Measurements from ENCODE around the gene SPIC. TPM values are rescaled to one million over a fixed set of nuclear protein-coding genes. Genes with fewer than 3 reads are reported as not detected.

SPIC gene
- total and polyA plus RNA-seq, 2 donors (not counting 1 experiment from before 2014, with no cell fraction given) = not detected

DNA sequence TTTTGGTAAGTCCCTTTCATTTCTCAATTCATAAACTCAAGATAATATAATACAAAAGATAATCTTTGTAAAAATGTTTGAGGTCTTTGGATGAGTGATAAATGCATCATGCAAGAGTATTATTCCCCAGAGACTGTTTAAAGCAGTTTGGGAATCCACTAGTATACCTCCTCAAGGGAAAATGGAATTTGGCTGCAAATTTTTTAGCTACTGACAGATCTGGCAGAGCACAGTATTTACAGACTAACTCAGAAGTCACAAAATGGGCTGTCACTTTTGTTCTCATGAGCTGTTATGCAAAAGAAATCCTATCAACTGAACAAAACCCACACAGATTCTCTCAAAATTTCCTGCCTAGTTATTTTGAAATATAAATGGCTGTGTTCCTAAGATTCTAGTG lies 9.9 kb downstream of the SPIC start:
- H2AFZ ChIP-seq (ENCODE audit: low read length) = no peak overlapping the region
- H3K36me3 ChIP-seq (ENCODE audit: control insufficient read depth, insufficient read depth, low read length) = no peaks in the 10 kb centered on the region
- no peaks in the 10 kb centered on the region for H3K9me3 ChIP-seq (ENCODE audit: control insufficient read depth, insufficient read depth, low read depth, low read length)
- peak in 1 of 2 donors; percentile 15 for DNase-seq (ENCODE audit: low read depth in 2 of 2)
- no peak overlapping the region for H3K9ac ChIP-seq (ENCODE audit: insufficient read depth, low read length)
- H3K27ac ChIP-seq (ENCODE audit: insufficient read depth, low read length) = no peak overlapping the region
- H3K4me2 ChIP-seq (ENCODE audit: extremely low read depth, insufficient read depth, low read length) = no peak overlapping the region
- H3K4me3 ChIP-seq (replicated peaks in 1 of 4; ENCODE audit: control extremely low read depth in 1 of 4, insufficient read depth in 1 of 4, low read depth in 3 of 4, low read length in 4 of 4) = no peak overlapping the region
- H3K4me1 ChIP-seq (ENCODE audit: control insufficient read depth, extremely low read depth, insufficient read depth, low read length) = no peaks in the 10 kb centered on the region
- no peaks in the 10 kb centered on the region for H3K27me3 ChIP-seq (ENCODE audit: control insufficient read depth, insufficient read depth, low read length)
- TF ChIP-seq, protein P1, sequence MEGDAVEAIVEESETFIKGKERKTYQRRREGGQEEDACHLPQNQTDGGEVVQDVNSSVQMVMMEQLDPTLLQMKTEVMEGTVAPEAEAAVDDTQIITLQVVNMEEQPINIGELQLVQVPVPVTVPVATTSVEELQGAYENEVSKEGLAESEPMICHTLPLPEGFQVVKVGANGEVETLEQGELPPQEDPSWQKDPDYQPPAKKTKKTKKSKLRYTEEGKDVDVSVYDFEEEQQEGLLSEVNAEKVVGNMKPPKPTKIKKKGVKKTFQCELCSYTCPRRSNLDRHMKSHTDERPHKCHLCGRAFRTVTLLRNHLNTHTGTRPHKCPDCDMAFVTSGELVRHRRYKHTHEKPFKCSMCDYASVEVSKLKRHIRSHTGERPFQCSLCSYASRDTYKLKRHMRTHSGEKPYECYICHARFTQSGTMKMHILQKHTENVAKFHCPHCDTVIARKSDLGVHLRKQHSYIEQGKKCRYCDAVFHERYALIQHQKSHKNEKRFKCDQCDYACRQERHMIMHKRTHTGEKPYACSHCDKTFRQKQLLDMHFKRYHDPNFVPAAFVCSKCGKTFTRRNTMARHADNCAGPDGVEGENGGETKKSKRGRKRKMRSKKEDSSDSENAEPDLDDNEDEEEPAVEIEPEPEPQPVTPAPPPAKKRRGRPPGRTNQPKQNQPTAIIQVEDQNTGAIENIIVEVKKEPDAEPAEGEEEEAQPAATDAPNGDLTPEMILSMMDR (conservative IDR thresholded peaks at IDR 0.05 in 1 of 2, IDR thresholded peaks at IDR 0.05 in 1 of 2; ENCODE audit: low read depth in 1 of 2, low read length in 2 of 2) = no peak
- no peak for TF ChIP-seq EZH2 (IDR thresholded peaks at IDR 0.05; ENCODE audit: low read length, missing control alignments)
- no peaks in the 10 kb centered on the region for H4K20me1 ChIP-seq (ENCODE audit: control insufficient read depth, extremely low read depth, insufficient read depth, low read length)
- H3K79me2 ChIP-seq (ENCODE audit: control insufficient read depth, insufficient read depth, low read length) = no peaks in the 10 kb centered on the region

DNA sequence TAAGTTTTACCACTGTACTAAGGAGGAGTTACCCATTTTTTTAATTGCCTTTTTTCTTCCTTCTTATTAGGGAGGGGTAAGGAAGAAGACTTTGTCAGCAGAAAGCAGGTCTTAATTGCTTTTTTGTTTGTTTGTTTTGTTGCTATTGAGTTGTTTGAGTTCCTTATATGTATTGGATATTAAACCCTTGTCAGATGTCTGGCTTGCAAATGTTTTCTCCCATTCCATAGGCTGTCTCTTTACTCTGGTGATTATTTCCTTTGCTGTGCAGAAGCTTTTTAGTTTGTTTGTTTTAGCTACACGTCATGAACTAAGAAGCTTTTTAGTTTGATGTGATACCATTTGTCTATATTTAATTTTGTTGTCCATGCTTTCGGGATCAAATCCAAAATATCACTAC lies 13.3 kb downstream of the SPIC start:
- H3K4me1 ChIP-seq (ENCODE audit: control insufficient read depth, extremely low read depth, insufficient read depth, low read length) = no peaks in the 10 kb centered on the region
- H3K27me3 ChIP-seq (ENCODE audit: control insufficient read depth, insufficient read depth, low read length) = no peaks in the 10 kb centered on the region
- no peaks in the 10 kb centered on the region for H3K36me3 ChIP-seq (ENCODE audit: control insufficient read depth, insufficient read depth, low read length)
- no peaks in the 10 kb centered on the region for H3K79me2 ChIP-seq (ENCODE audit: control insufficient read depth, insufficient read depth, low read length)
- no peaks in the 10 kb centered on the region for H4K20me1 ChIP-seq (ENCODE audit: control insufficient read depth, extremely low read depth, insufficient read depth, low read length)
- no peak overlapping the region for H3K4me3 ChIP-seq (replicated peaks in 1 of 4; ENCODE audit: control extremely low read depth in 1 of 4, insufficient read depth in 1 of 4, low read depth in 3 of 4, low read length in 4 of 4)
- TF ChIP-seq, protein P1 (conservative IDR thresholded peaks at IDR 0.05 in 1 of 2, IDR thresholded peaks at IDR 0.05 in 1 of 2; ENCODE audit: low read depth in 1 of 2, low read length in 2 of 2) = no peak
- no peak for TF ChIP-seq EZH2 (IDR thresholded peaks at IDR 0.05; ENCODE audit: low read length, missing control alignments)
- no peak for DNase-seq (ENCODE audit: low read depth in 2 of 2)
- H3K4me2 ChIP-seq (ENCODE audit: extremely low read depth, insufficient read depth, low read length) = no peak overlapping the region
- no peaks in the 10 kb centered on the region for H3K9me3 ChIP-seq (ENCODE audit: control insufficient read depth, insufficient read depth, low read depth, low read length)
- no peak overlapping the region for H3K9ac ChIP-seq (ENCODE audit: insufficient read depth, low read length)
- no peak overlapping the region for H3K27ac ChIP-seq (ENCODE audit: insufficient read depth, low read length)
- H2AFZ ChIP-seq (ENCODE audit: low read length) = no peak overlapping the region

DNA sequence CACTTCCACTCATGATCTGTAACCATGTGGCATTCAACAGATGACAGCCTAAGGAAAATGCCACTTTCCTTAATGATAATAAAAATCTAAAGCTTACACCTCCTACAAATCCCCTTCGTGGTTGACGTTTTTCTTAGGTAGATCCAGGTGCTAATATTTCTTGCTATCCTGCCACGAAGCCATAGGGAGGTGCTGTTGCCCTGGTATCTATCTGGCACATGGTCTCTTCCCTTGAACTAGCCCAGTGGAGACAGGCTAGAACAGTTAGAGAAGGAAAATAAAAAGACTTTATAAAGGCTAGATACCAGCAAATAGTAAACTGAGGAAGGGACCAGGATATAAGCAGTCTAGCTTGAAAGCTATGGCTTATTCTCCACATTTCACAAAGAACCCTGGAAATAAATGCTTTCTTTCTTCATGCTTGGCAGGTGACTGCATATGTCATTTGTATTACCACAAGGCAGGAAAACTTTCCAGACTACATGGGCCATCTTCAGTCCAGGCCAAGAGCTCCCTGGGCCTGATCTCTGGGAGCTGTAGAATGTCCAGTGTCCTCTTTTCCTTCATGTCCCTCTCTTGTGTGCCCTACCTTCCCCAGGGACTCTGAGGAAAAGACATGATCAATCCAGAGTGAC lies 15.3 kb downstream of the SPIC start:
- Histone ChIP-seq H3K4me1 (ENCODE audit: control insufficient read depth, extremely low read depth, insufficient read depth, low read length) (no peaks in the 10 kb centered on the region), H4K20me1 (ENCODE audit: control insufficient read depth, extremely low read depth, insufficient read depth, low read length) (no peaks in the 10 kb centered on the region), H3K9me3 (ENCODE audit: control insufficient read depth, insufficient read depth, low read depth, low read length) (no peaks in the 10 kb centered on the region), H3K4me2 (ENCODE audit: extremely low read depth, insufficient read depth, low read length) (no peak overlapping the region), H3K4me3 (replicated peaks in 1 of 4; ENCODE audit: control extremely low read depth in 1 of 4, insufficient read depth in 1 of 4, low read depth in 3 of 4, low read length in 4 of 4) (no peak overlapping the region), H2AFZ (ENCODE audit: low read length) (no peak overlapping the region), H3K79me2 (ENCODE audit: control insufficient read depth, insufficient read depth, low read length) (no peaks in the 10 kb centered on the region), H3K9ac (ENCODE audit: insufficient read depth, low read length) (no peak overlapping the region), H3K36me3 (ENCODE audit: control insufficient read depth, insufficient read depth, low read length) (no peaks in the 10 kb centered on the region), H3K27ac (ENCODE audit: insufficient read depth, low read length) (no peak overlapping the region), H3K27me3 (ENCODE audit: control insufficient read depth, insufficient read depth, low read length) (no peaks in the 10 kb centered on the region)
- DNase-seq (ENCODE audit: low read depth in 2 of 2) = peak in 1 of 2 donors; percentile 33
- TF ChIP-seq EZH2 (IDR thresholded peaks at IDR 0.05; ENCODE audit: low read length, missing control alignments) = no peak
- TF ChIP-seq, protein P1 (conservative IDR thresholded peaks at IDR 0.05 in 1 of 2, IDR thresholded peaks at IDR 0.05 in 1 of 2; ENCODE audit: low read depth in 1 of 2, low read length in 2 of 2) = peak; percentile 30 to 41

All from fibroblast of lung (primary cell).